HCT116 (cell line): ENCODE results near the gene PHACTR1. TPM values are rescaled to one million over a fixed set of nuclear protein-coding genes. Genes with fewer than 3 reads are reported as not detected.

Source experiments
- ATAC-seq: fragments of 200-7000 bp; cut with Tn5 transposase; 2 replicates; pipeline ENCODE4 v1.9.1; 2020; ENCODE audit warnings: mild to moderate bottlenecking, moderate library complexity
- BruUV-seq: library from RNA; stranded (reverse); fragments of 400-500 nt; replicated peaks from 2 replicates; lab custom pipeline; 2021; lab: Mats Ljungman, UMichigan
- CTCF ChIA-PET: fragments of 300-600 bp; sonication (Branson Sonifier 250); formaldehyde crosslinking; loops from one replicate; lab custom pipeline; 2021; ENCODE audit warnings: antibody characterized with exemption; lab: Charles Lee
- POLR2A ChIA-PET: fragments of 300-600, 350-600 bp; sonication (Branson Sonifier 250); formaldehyde crosslinking; loops from one replicate; lab custom pipeline; 2021; ENCODE audit warnings: antibody characterized with exemption; lab: Charles Lee
- RAD21 ChIA-PET, 2 experiments: fragments of 300-600 bp; sonication (Branson Sonifier 250); formaldehyde crosslinking; loops; one replicate each; lab custom pipeline; 2023; ENCODE audit warnings: low total read pairs in 2 of 2; ENCODE audit not compliant: uncharacterized antibody in 2 of 2, unreplicated experiment in 2 of 2, low non-redundant PET in 1 of 2; lab: Charles Lee
- DNase-seq: peaks from one replicate; pipeline ENCODE4 v3.0.0-alpha.2; 2010; ENCODE audit warnings: low read depth, low spot score
- H2AFZ ChIP-seq: fragments of 200-600 bp; shearing (Covaris generic), sonication (generic); 2 replicates; pipeline ENCODE4 v1.6.1; 2017; ENCODE audit warnings: low read depth, mixed run types, mixed read lengths, antibody characterized with exemption, low read length; ENCODE audit not compliant: poor library complexity, severe bottlenecking
- H3K27ac ChIP-seq: 2 replicates; pipeline ENCODE4 v1.5.1; 2012; ENCODE audit warnings: low read depth, low read length
- H3K27me3 ChIP-seq: fragments of 200-600 bp; sonication (generic); 2 replicates; pipeline ENCODE4 v1.6.1; 2016; ENCODE audit warnings: mixed run types, low read length, mixed read lengths; ENCODE audit not compliant: insufficient read depth
- H3K36me3 ChIP-seq, 2 experiments: fragments of 200-500 bp in 1 of 2; fragments of 200-600 bp in 1 of 2; sonication (Bioruptor generic) in 1 of 2; sonication (generic) in 1 of 2; 2 replicates each; pipeline versions ENCODE4 v1.5.1 to v1.6.1; 2014 to 2016; ENCODE audit warnings: low read length in 2 of 2, inconsistent platforms in 1 of 2, mixed read lengths in 1 of 2, mixed run types in 1 of 2; ENCODE audit not compliant: insufficient read depth in 2 of 2, control insufficient read depth in 1 of 2
- H3K4me1 ChIP-seq, 2 experiments: fragments of 200-600 bp in 1 of 2; sonication (generic) in 1 of 2; 2 replicates each; pipeline versions ENCODE4 v1.5.1 to v1.6.1; 2012 to 2017; ENCODE audit warnings: low read length in 2 of 2, inconsistent platforms in 1 of 2, mild to moderate bottlenecking in 1 of 2, mixed read lengths in 1 of 2, mixed run types in 1 of 2, moderate library complexity in 1 of 2; ENCODE audit not compliant: insufficient read depth in 2 of 2, control insufficient read depth in 1 of 2
- H3K4me2 ChIP-seq: fragments of 200-600 bp; sonication (generic); 2 replicates; pipeline ENCODE4 v1.6.1; 2017; ENCODE audit warnings: mixed run types, low read length, mixed read lengths
- H3K4me3 ChIP-seq, 2 experiments: fragments of 200-600 bp in 1 of 2; sonication (generic) in 1 of 2; replicated peaks in 1 of 2; 2 replicates each; pipeline ENCODE4 v1.5.1; 2011 to 2016; ENCODE audit warnings: low read length in 2 of 2, control low read depth in 1 of 2, low read depth in 1 of 2, mild to moderate bottlenecking in 1 of 2, mixed read lengths in 1 of 2, mixed run types in 1 of 2
- H3K79me2 ChIP-seq: fragments of 200-600 bp; sonication (generic); 2 replicates; pipeline ENCODE4 v1.6.1; 2017; ENCODE audit warnings: mild to moderate bottlenecking, mixed run types, low read length, moderate library complexity, mixed read lengths; ENCODE audit not compliant: insufficient read depth
- H3K9ac ChIP-seq: fragments of 200-600 bp; sonication (generic); 2 replicates; pipeline ENCODE4 v1.6.1; 2016; ENCODE audit warnings: low read length, mixed read lengths
- H3K9me2 ChIP-seq: fragments of 200-600 bp; sonication (generic), shearing (Covaris generic); 2 replicates; pipeline ENCODE4 v1.6.1; 2017; ENCODE audit warnings: mixed run types, mild to moderate bottlenecking, moderate library complexity; ENCODE audit not compliant: insufficient read depth
- H3K9me3 ChIP-seq, 2 experiments: fragments of 200-500 bp in 1 of 2; fragments of 200-600 bp in 1 of 2; sonication (Bioruptor generic) in 1 of 2; sonication (generic) in 1 of 2; 2 replicates each; pipeline ENCODE4 v1.6.1; 2014 to 2017; ENCODE audit warnings: low read length in 2 of 2, mixed read lengths in 2 of 2, inconsistent platforms in 1 of 2, low read depth in 1 of 2, mild to moderate bottlenecking in 1 of 2, mixed run types in 1 of 2, moderate library complexity in 1 of 2; ENCODE audit not compliant: control insufficient read depth in 1 of 2, insufficient read depth in 1 of 2
- H4K20me1 ChIP-seq: fragments of 200-600 bp; sonication (generic), shearing (Covaris generic); 2 replicates; pipeline ENCODE4 v1.6.1; 2017; ENCODE audit warnings: mixed run types, mild to moderate bottlenecking, moderate library complexity; ENCODE audit not compliant: insufficient read depth
- CBX3 ChIP-seq: IDR thresholded peaks from 2 replicates; pipeline ENCODE4 v1.6.1; 2012; ENCODE audit warnings: low read depth
- CEBPB ChIP-seq: IDR thresholded peaks from 2 replicates; pipeline ENCODE4 v1.6.1; 2012; ENCODE audit warnings: low read depth
- ELF1 ChIP-seq: IDR thresholded peaks from 2 replicates; pipeline ENCODE4 v1.6.1; 2012; ENCODE audit warnings: low read depth, borderline replicate concordance
- EZH2phosphoT487 ChIP-seq: fragments of 200-600 bp; IDR thresholded peaks from 2 replicates; pipeline ENCODE4 v1.6.1; 2018; ENCODE audit warnings: antibody characterized with exemption, borderline replicate concordance
- FOSL1 ChIP-seq: IDR thresholded peaks from 2 replicates; pipeline ENCODE4 v1.6.1; 2012; ENCODE audit warnings: low read depth
- JUND ChIP-seq: IDR thresholded peaks from 2 replicates; pipeline ENCODE4 v1.6.1; 2012
- SP1 ChIP-seq: IDR thresholded peaks from 2 replicates; pipeline ENCODE4 v1.6.1; 2012; ENCODE audit warnings: low read depth
- YY1 ChIP-seq: IDR thresholded peaks from 2 replicates; pipeline ENCODE4 v1.6.1; 2011; ENCODE audit warnings: low read length, low read depth, moderate library complexity, mild to moderate bottlenecking; ENCODE audit not compliant: insufficient replicate concordance; ENCODE audit errors: extremely low read depth
- ZFX ChIP-seq: fragments of 450-650 bp; IDR thresholded peaks from 2 replicates; pipeline ENCODE4 v1.6.1; 2017
- intact Hi-C: fragments of 100-400 bp; cut with micrococcal nuclease; formaldehyde crosslinking; loops from 2 replicates; pipeline ENCODE4 v1.10.0; 2022
- total RNA-seq: library from RNA; stranded (reverse); gene quantifications from one replicate; pipeline ENCODE4 v1.2.1, GENCODE V29; 2021; ENCODE audit not compliant: unreplicated experiment
- TF ChIP-seq, protein P1 (sequence below): IDR thresholded peaks from 2 replicates; pipeline ENCODE4 v1.6.1; 2012
- TF ChIP-seq, protein P2 (sequence below), 3 experiments: fragments of 200-600 bp in 1 of 3; sonication (generic) in 1 of 3; IDR thresholded peaks in 2 of 3; conservative IDR thresholded peaks in 1 of 3; 2 replicates each; pipeline ENCODE4 v1.5.1; 2012 to 2017; ENCODE audit warnings: low read depth in 2 of 3, low read length in 2 of 3, antibody characterized with exemption in 1 of 3, borderline replicate concordance in 1 of 3, control low read depth in 1 of 3, mild to moderate bottlenecking in 1 of 3, mixed read lengths in 1 of 3, mixed run types in 1 of 3, moderate library complexity in 1 of 3; ENCODE audit not compliant: insufficient read depth in 1 of 3
- TF ChIP-seq, protein P3 (sequence below): IDR thresholded peaks from 2 replicates; pipeline ENCODE4 v1.6.1; 2012
- TF ChIP-seq, protein P4 (sequence below): IDR thresholded peaks from 2 replicates; pipeline ENCODE4 v1.6.1; 2011; ENCODE audit warnings: mild to moderate bottlenecking, low read length, moderate library complexity; ENCODE audit not compliant: insufficient replicate concordance; ENCODE audit errors: extremely low read depth

Gene PHACTR1
- total RNA-seq, 1 experiment from 2014 or later = 0.17 TPM

DNA sequence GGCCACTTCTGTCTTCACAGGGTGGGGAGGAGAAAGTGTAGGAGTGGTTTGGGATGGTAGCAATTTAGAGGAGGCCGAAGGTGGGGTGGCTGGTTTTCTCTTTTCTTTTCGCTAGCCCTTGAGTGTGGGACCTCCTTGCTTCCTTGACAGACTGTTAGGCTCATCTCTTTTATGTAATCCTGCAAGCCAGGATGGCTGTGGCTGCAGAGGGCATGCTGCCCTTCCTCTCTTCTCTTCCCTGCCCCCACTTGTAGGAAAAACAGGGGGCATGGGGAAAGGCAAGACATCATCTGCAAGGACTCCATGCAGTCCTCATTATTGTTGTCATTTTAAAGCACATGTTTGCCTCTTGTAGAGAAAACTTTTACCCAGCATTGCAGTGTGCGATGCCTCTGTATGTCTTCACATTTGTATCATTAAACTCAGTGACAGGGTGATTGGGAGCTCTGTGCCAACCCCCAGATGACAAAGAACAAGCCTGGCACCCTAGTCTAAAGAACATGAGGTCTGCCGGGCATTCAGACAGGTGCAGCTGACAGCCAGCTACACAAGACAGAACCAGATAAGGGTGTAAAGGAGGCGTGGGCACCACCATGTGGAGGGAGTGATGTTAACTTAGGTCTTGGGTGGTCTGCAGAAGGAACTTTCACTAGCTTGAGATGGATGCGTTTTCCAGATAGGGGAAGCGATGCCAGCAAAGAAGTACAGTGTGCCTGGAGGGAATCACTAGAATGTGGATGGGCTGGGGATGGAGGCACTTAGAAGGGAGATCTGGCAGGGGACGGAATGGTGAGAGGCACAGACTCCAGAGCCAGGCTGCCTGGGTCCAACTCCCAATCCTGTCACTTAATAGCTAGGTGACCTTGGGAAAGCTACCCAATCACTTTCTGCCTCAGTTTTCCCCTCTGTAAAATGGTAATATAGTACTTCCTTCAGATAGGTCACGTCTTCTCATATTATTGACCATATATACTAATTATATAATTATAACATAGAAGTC, 404.2 kb downstream of the PHACTR1 start:
- DNase-seq = no peak
- H3K9me3 ChIP-seq = no peaks in the 10 kb centered on the region
- no peaks in the 10 kb centered on the region for H3K36me3 ChIP-seq
- no peak overlapping the region for H3K4me2 ChIP-seq
- no peaks in the 10 kb centered on the region for H3K79me2 ChIP-seq
- POLR2A ChIA-PET = no interaction called here
- no peak for ATAC-seq
- peaks cover 72% of the 10 kb centered on the region for H3K27me3 ChIP-seq
- no peak overlapping the region for H2AFZ ChIP-seq
- no peak overlapping the region for H3K27ac ChIP-seq
- no peaks in the 10 kb centered on the region for H4K20me1 ChIP-seq
- H3K9me2 ChIP-seq = no peaks in the 10 kb centered on the region
- CTCF ChIA-PET = no interaction called here
- RAD21 ChIA-PET = interaction anchor here in 1 of 2 experiments (0.7 kb wide), 1 partner anchor 10 kb away, joined by 3 read pairs; no protein-coding TSS in a partner anchor
- no TSS peak for BruUV-seq
- TF ChIP-seq EZH2phosphoT487 (no peak), JUND (no peak)
- H3K4me3 ChIP-seq = no peak overlapping the region
- no peaks in the 10 kb centered on the region for H3K4me1 ChIP-seq
- no peak overlapping the region for H3K9ac ChIP-seq
- intact Hi-C loops = no loop called here

DNA sequence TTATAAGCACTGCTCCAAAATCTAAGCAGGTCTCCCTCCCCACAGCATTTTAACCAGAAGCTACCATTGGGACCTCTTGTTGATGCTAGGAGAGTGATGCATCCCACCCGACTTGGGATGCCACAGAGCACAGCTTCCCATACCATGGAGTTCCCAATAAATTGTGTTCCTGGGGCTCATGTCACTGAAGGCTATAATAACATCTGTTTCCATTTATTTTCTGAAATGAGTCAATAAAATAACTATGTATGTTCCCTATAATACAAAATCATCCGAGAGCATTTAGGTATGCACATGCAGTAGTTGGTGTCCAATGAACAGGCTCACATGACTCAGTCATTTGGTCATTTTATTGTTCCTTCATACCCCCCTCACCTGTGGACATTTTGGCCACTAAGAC, 407.6 kb downstream of the PHACTR1 start:
- Histone ChIP-seq H3K9ac (no peak overlapping the region), H3K27me3 (peaks cover 70% of the 10 kb centered on the region), H3K4me2 (no peak overlapping the region), H3K9me2 (no peaks in the 10 kb centered on the region), H2AFZ (no peak overlapping the region), H3K79me2 (no peaks in the 10 kb centered on the region), H3K4me1 (no peaks in the 10 kb centered on the region), H4K20me1 (no peaks in the 10 kb centered on the region), H3K9me3 (no peaks in the 10 kb centered on the region), H3K4me3 (no peak overlapping the region), H3K27ac (no peak overlapping the region), H3K36me3 (no peaks in the 10 kb centered on the region)
- RAD21 ChIA-PET = no interaction called here
- TF ChIP-seq, protein P1, sequence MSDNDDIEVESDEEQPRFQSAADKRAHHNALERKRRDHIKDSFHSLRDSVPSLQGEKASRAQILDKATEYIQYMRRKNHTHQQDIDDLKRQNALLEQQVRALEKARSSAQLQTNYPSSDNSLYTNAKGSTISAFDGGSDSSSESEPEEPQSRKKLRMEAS = no peak
- TF ChIP-seq SP1 (no peak), ELF1 (no peak), CEBPB (no peak), FOSL1 (no peak), EZH2phosphoT487 (no peak), YY1 (no peak), ZFX (no peak), CBX3 (no peak)
- TF ChIP-seq, protein P2, sequence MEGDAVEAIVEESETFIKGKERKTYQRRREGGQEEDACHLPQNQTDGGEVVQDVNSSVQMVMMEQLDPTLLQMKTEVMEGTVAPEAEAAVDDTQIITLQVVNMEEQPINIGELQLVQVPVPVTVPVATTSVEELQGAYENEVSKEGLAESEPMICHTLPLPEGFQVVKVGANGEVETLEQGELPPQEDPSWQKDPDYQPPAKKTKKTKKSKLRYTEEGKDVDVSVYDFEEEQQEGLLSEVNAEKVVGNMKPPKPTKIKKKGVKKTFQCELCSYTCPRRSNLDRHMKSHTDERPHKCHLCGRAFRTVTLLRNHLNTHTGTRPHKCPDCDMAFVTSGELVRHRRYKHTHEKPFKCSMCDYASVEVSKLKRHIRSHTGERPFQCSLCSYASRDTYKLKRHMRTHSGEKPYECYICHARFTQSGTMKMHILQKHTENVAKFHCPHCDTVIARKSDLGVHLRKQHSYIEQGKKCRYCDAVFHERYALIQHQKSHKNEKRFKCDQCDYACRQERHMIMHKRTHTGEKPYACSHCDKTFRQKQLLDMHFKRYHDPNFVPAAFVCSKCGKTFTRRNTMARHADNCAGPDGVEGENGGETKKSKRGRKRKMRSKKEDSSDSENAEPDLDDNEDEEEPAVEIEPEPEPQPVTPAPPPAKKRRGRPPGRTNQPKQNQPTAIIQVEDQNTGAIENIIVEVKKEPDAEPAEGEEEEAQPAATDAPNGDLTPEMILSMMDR (IDR thresholded peaks at IDR 0.05 in 2 of 3, conservative IDR thresholded peaks at IDR 0.05 in 1 of 3; ENCODE audit: borderline replicate concordance in 1 of 3, insufficient read depth in 1 of 3, low read depth in 2 of 3, low read length in 2 of 3) = no peak
- TF ChIP-seq, protein P3, sequence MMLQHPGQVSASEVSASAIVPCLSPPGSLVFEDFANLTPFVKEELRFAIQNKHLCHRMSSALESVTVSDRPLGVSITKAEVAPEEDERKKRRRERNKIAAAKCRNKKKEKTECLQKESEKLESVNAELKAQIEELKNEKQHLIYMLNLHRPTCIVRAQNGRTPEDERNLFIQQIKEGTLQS = no peak
- TF ChIP-seq, protein P4, sequence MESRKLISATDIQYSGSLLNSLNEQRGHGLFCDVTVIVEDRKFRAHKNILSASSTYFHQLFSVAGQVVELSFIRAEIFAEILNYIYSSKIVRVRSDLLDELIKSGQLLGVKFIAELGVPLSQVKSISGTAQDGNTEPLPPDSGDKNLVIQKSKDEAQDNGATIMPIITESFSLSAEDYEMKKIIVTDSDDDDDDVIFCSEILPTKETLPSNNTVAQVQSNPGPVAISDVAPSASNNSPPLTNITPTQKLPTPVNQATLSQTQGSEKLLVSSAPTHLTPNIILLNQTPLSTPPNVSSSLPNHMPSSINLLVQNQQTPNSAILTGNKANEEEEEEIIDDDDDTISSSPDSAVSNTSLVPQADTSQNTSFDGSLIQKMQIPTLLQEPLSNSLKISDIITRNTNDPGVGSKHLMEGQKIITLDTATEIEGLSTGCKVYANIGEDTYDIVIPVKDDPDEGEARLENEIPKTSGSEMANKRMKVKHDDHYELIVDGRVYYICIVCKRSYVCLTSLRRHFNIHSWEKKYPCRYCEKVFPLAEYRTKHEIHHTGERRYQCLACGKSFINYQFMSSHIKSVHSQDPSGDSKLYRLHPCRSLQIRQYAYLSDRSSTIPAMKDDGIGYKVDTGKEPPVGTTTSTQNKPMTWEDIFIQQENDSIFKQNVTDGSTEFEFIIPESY = no peak
- ATAC-seq (no peak), DNase-seq (no peak)
- POLR2A ChIA-PET = no interaction called here
- intact Hi-C loops = no loop called here
- CTCF ChIA-PET = no interaction called here
- no TSS peak for BruUV-seq
